Astrocyte of the hippocampus (primary cell): ENCODE data around the gene OR56B1.

Experiments
- DNase-seq: peaks from one replicate; pipeline ENCODE4 v3.0.0; 2011; ENCODE audit warnings: low read depth, low spot score

Gene OR56B1

DNA sequence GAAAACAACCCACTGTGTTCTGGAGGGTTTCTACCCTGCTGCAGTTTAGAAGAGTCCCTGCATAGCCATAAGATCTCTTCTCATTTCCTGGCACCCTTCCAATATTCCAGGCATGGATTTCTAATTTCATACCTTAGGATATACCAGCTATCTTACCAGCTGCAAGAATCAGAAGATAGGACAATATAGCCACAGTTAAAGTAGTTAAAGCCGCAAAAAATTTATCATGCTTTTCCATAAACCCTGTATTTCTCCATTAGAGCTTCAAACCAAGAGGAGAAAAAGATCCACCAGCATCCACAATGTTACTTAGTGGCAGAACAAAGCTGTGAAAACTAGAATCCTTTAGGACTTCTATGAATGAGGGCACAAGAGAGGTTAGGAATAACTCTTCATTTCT, 8.6 kb upstream of the OR56B1 start:
- DNase-seq = no peak

GRCh38 chr11:5737091-5737490, 843 bp downstream of the OR56B1 start:
- peak; percentile 26 for DNase-seq

DNA sequence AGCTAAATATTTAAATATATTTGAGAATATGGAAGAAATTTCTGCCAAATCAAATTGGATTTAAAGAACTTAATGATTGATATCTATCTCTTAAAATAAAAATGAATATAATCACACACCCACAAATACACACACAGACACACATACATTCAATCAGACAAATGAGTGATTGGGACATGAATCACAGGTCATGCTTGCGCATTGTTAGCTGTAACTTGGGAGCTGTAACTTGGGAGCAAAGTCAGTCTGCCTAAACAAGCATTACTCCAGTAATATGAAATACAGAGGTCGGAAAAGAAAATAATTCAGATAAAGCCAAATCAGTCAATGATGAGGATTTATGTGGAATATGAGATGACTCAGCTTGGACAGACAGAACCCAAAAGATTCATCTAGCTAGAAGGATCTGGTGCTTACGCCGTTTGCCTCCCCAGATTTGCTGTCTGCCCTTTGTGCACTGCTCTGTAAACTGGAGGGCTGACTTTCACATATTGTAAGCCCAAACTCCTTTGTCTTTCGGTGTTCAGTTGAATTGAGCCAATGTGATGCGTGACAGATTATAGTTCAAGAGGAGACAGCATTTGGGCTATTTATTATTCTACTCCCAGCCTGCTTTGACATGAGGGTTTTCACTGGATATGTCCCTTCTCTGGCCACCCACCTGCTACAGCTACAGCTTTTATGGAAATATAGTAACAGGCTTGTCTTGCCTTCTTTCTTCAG, 1.6 kb downstream of the OR56B1 start:
- DNase-seq = no peak

- DNase-seq = no peak
Measured at GRCh38 chr11:5738431-5738830, 2.2 kb downstream of the OR56B1 start.

DNA sequence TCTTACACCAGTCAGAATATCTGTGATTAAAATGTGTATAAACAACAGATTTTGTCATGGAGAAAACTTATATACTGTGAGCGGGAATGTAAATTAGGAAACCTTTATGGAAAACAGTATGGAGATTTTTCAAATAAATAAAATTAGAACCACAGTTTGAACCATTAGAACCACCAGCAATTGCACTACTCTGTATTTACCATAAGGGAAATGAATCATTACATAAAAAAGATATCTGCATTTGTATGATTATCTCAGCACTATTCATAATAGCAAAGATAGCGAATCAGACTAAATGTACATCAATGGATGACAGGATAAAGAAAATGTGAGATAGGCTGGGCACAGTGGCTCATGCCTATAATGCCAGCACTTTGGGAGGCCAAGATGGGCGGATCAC, 10.4 kb downstream of the OR56B1 start:
- no peak for DNase-seq

- DNase-seq = no peak
Measured at GRCh38 chr11:5749836-5750235, 13.6 kb downstream of the OR56B1 start.

DNA sequence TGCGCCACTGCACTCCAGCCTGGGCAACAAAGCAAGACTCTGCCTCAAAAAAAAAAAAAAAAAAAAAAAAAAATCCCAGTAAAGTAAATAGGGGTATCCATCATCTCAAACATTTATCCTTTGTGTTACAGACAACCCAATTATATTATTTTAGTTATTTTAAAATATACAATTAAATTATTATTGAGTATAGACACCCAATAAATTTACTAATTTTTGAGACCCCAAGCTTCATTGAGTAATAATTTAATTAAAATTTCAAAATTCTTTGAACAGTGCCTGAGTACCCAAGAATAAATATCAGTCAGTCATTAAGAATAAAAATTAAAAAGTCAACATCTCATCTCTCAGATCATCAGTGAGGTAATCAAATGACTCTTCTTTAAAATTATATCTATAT, 17.7 kb downstream of the OR56B1 start, which contains the start of gene OR52N4:
TSS of gene OR52N4 (plus strand) at position 301 of the 400 bp plus-strand sequence. CDS start 498 bp downstream, outside the sequence.
- no peak for DNase-seq

GRCh38 chr11:5767056-5767455, 30.8 kb downstream of the OR56B1 start:
- peak; percentile 0 for DNase-seq

GRCh38 chr11:5783255-5783654, 47.0 kb downstream of the OR56B1 start, which contains the start of gene OR52N5:
Gene OR52N5 (minus strand): TSS chr11:5783355. CDS start chr11:5778634, 4,721 bp downstream.
- no peak for DNase-seq
